Esophagus muscularis mucosa (tissue), 4 donors: ENCODE measurements around the gene RPS25.

Experiments used
- EP300 ChIP-seq: sonication (generic); formaldehyde crosslinking; IDR thresholded peaks from one replicate; pipeline ENCODE4 v1.6.1; 2017; ENCODE audit warnings: antibody characterized with exemption
- POLR2AphosphoS5 ChIP-seq, 2 donors: sonication (generic); formaldehyde crosslinking; IDR thresholded peaks; one replicate each; pipeline ENCODE4 v1.6.1; 2017; ENCODE audit warnings: antibody characterized with exemption in 2 of 2
- TF ChIP-seq, protein P1 (sequence below), 3 experiments: fragments of 200-600 bp in 2 of 3; fragments of 450-650 bp in 1 of 3; sonication (generic) in 2 of 3; IDR thresholded peaks; one replicate each; pipeline ENCODE4 v1.5.1; 2017 to 2019; ENCODE audit warnings: antibody characterized with exemption in 3 of 3, mild to moderate bottlenecking in 2 of 3, moderate library complexity in 1 of 3

DNA sequence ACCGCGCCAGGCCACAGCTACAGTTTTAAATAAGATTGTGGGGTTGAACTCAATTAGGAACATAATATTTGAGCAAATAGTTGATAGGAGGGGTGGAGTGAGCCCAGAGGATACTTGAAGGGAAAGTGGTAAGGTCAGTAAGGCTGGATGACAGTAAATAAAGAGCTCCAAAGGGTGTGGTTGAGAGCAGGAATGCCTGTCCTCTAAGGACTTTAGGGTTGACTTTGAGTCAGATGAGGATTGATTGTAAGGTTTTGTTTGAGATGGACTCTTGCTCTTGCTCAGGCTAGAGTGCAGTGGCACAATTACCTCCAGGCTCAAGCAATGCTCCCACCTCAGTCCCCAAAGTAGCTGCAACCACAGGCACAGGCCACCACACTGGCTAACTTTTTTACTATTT, 44.2 kb downstream of the RPS25 start:
- TF ChIP-seq, protein P1, sequence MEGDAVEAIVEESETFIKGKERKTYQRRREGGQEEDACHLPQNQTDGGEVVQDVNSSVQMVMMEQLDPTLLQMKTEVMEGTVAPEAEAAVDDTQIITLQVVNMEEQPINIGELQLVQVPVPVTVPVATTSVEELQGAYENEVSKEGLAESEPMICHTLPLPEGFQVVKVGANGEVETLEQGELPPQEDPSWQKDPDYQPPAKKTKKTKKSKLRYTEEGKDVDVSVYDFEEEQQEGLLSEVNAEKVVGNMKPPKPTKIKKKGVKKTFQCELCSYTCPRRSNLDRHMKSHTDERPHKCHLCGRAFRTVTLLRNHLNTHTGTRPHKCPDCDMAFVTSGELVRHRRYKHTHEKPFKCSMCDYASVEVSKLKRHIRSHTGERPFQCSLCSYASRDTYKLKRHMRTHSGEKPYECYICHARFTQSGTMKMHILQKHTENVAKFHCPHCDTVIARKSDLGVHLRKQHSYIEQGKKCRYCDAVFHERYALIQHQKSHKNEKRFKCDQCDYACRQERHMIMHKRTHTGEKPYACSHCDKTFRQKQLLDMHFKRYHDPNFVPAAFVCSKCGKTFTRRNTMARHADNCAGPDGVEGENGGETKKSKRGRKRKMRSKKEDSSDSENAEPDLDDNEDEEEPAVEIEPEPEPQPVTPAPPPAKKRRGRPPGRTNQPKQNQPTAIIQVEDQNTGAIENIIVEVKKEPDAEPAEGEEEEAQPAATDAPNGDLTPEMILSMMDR (IDR thresholded peaks at IDR 0.05) = no peak
- TF ChIP-seq EP300 = no peak
- TF ChIP-seq POLR2AphosphoS5 (IDR thresholded peaks at IDR 0.05) = no peak
